ENCODE data around the gene CSNK2A1.

Gene CSNK2A1

DNA sequence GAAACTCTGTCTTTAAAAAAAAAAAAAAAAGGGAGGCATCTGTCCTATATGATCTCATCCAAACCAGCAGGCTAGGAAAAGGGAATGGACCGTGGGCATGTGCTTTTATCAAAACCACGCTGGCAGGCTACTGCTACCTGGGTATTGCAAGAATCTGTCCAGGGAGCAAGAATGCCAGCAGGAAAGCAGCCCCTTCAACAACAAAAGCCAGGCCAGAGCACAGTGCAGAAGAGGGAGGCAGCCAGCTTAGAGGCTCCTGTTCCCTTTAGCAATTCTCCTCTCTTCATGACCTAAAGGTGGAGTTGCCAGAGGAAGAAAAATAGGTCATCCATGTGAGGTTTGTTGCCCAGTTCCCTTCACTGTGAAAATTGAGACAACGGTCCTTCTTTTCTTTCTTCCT is 99.5 kb downstream of the CSNK2A1 start:
- TF ChIP-seq NFIC (IDR thresholded peaks at IDR 0.05) (no peak), CEBPB (IDR thresholded peaks at IDR 0.05) (no peak), TCF12 (IDR thresholded peaks at IDR 0.05; ENCODE audit: low read depth) (no peak), TAF1 (IDR thresholded peaks at IDR 0.05; ENCODE audit: low read depth) (no peak), EP300 (IDR thresholded peaks at IDR 0.05; ENCODE audit: borderline replicate concordance) (no peak), TEAD4 (IDR thresholded peaks at IDR 0.05) (no peak), FOXM1 (IDR thresholded peaks at IDR 0.05; ENCODE audit: borderline replicate concordance, low read depth) (no peak), EGR1 (IDR thresholded peaks at IDR 0.05) (no peak), CREB1 (IDR thresholded peaks at IDR 0.05; ENCODE audit: low read depth) (no peak), ZBTB7A (IDR thresholded peaks at IDR 0.05; ENCODE audit: low read depth) (no peak), YY1 (IDR thresholded peaks at IDR 0.05; ENCODE audit: low read depth) (no peak), RAD21 (IDR thresholded peaks at IDR 0.05; ENCODE audit: low read depth) (no peak)
- TF ChIP-seq, protein P1, sequence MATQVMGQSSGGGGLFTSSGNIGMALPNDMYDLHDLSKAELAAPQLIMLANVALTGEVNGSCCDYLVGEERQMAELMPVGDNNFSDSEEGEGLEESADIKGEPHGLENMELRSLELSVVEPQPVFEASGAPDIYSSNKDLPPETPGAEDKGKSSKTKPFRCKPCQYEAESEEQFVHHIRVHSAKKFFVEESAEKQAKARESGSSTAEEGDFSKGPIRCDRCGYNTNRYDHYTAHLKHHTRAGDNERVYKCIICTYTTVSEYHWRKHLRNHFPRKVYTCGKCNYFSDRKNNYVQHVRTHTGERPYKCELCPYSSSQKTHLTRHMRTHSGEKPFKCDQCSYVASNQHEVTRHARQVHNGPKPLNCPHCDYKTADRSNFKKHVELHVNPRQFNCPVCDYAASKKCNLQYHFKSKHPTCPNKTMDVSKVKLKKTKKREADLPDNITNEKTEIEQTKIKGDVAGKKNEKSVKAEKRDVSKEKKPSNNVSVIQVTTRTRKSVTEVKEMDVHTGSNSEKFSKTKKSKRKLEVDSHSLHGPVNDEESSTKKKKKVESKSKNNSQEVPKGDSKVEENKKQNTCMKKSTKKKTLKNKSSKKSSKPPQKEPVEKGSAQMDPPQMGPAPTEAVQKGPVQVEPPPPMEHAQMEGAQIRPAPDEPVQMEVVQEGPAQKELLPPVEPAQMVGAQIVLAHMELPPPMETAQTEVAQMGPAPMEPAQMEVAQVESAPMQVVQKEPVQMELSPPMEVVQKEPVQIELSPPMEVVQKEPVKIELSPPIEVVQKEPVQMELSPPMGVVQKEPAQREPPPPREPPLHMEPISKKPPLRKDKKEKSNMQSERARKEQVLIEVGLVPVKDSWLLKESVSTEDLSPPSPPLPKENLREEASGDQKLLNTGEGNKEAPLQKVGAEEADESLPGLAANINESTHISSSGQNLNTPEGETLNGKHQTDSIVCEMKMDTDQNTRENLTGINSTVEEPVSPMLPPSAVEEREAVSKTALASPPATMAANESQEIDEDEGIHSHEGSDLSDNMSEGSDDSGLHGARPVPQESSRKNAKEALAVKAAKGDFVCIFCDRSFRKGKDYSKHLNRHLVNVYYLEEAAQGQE (IDR thresholded peaks at IDR 0.05; ENCODE audit: low read depth): no peak
- TF ChIP-seq, protein P2, sequence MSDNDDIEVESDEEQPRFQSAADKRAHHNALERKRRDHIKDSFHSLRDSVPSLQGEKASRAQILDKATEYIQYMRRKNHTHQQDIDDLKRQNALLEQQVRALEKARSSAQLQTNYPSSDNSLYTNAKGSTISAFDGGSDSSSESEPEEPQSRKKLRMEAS (IDR thresholded peaks at IDR 0.05): no peak
- TF ChIP-seq, protein P3, sequence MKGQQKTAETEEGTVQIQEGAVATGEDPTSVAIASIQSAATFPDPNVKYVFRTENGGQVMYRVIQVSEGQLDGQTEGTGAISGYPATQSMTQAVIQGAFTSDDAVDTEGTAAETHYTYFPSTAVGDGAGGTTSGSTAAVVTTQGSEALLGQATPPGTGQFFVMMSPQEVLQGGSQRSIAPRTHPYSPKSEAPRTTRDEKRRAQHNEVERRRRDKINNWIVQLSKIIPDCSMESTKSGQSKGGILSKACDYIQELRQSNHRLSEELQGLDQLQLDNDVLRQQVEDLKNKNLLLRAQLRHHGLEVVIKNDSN (IDR thresholded peaks at IDR 0.05): no peak

DNA sequence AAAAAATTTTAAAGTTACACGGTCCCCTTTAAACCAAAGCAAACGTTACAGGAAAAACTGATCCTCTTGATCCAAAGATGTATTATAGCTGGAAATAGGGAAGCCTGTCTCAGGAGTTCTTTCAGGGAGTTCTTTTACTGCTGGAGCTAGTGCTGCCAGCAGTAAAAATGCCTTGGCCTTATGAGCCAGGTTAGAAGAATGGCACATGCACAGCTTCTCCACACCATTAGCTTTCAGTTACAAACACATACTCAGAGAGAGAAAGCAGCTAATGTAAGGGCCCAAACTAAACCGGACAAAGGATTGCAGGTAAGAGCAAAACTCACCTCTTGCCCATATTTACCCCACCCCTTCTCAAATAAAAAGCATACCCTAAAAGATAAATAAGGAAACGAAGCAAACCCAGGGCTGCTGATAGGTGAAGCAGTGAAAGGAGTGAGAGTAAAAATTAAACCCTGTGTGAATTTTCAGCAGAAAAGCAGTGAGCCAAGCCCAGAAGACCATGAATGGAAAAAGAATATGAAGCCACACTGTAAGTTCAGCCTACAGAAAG is 100.3 kb downstream of the CSNK2A1 start:
- TF ChIP-seq RAD21 (IDR thresholded peaks at IDR 0.05; ENCODE audit: low read depth) (no peak), TAF1 (IDR thresholded peaks at IDR 0.05; ENCODE audit: low read depth) (no peak), ZBTB7A (IDR thresholded peaks at IDR 0.05; ENCODE audit: low read depth) (no peak), TEAD4 (IDR thresholded peaks at IDR 0.05) (no peak), NFIC (IDR thresholded peaks at IDR 0.05) (no peak), YY1 (IDR thresholded peaks at IDR 0.05; ENCODE audit: low read depth) (no peak), CREB1 (IDR thresholded peaks at IDR 0.05; ENCODE audit: low read depth) (no peak)
- TF ChIP-seq, protein P3 (IDR thresholded peaks at IDR 0.05): no peak
- TF ChIP-seq, protein P2 (IDR thresholded peaks at IDR 0.05): no peak
- TF ChIP-seq, protein P1 (IDR thresholded peaks at IDR 0.05; ENCODE audit: low read depth): no peak

DNA sequence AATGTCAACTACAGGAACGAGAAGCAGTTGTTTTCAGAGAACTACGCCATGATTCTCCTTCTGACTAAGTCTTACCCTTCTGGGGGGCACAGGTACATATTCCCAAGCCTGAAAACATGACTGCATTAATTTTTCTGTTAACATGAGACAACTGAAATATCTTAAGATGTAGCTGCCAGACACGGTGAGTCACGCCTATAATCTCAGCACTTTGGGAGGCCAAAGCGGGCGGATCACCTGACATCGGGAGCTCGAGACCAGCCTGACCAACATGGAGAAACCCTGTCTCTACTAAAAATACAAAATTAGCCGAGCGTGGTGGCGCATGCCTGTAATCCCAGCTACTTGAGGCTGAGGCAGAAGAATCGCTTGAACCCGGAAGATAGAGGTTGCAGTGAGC is 103.0 kb downstream of the CSNK2A1 start:
- no peak for TF ChIP-seq CEBPB (IDR thresholded peaks at IDR 0.05)
- no peak for TF ChIP-seq TEAD4 (IDR thresholded peaks at IDR 0.05)
- no peak for TF ChIP-seq CREB1 (IDR thresholded peaks at IDR 0.05; ENCODE audit: low read depth)
- TF ChIP-seq, protein P1 (IDR thresholded peaks at IDR 0.05; ENCODE audit: low read depth): no peak
- TF ChIP-seq ZBTB7A (IDR thresholded peaks at IDR 0.05; ENCODE audit: low read depth): no peak
- TF ChIP-seq, protein P3 (IDR thresholded peaks at IDR 0.05): no peak

DNA sequence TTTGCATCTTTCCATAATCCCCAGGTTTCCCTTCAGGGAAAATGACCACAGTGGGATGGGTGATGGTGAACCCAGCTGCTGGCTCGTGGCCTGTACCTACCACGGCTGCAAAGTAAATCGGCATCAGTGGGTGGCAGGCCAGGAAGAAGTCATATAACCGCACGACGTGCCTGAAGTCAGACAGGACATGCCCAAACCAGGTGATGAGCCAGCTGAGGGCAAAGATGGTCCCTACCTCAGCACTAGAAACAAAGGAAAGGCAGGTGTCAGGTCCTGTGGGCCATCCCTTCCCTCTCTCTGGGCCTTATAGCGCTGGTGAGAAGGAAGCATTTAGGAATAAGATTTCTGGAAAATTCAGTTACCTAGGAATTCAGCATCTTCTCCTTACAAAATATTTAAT is 103.4 kb downstream of the CSNK2A1 start:
- no peak for TF ChIP-seq TAF1 (IDR thresholded peaks at IDR 0.05; ENCODE audit: low read depth)
- no peak for TF ChIP-seq YY1 (IDR thresholded peaks at IDR 0.05; ENCODE audit: low read depth)
- no peak for TF ChIP-seq TCF12 (IDR thresholded peaks at IDR 0.05; ENCODE audit: low read depth)
- TF ChIP-seq CREB1 (IDR thresholded peaks at IDR 0.05; ENCODE audit: low read depth): no peak
- no peak for TF ChIP-seq RAD21 (IDR thresholded peaks at IDR 0.05; ENCODE audit: low read depth)
- TF ChIP-seq FOXM1 (IDR thresholded peaks at IDR 0.05; ENCODE audit: borderline replicate concordance, low read depth): no peak
- TF ChIP-seq, protein P1 (IDR thresholded peaks at IDR 0.05; ENCODE audit: low read depth): no peak
- TF ChIP-seq EP300 (IDR thresholded peaks at IDR 0.05; ENCODE audit: borderline replicate concordance): no peak
- TF ChIP-seq, protein P2 (IDR thresholded peaks at IDR 0.05): no peak
- no peak for TF ChIP-seq CEBPB (IDR thresholded peaks at IDR 0.05)
- TF ChIP-seq NFIC (IDR thresholded peaks at IDR 0.05): no peak
- no peak for TF ChIP-seq ZBTB7A (IDR thresholded peaks at IDR 0.05; ENCODE audit: low read depth)
- TF ChIP-seq TEAD4 (IDR thresholded peaks at IDR 0.05): no peak
- TF ChIP-seq, protein P3 (IDR thresholded peaks at IDR 0.05): no peak
- TF ChIP-seq EGR1 (IDR thresholded peaks at IDR 0.05): no peak

Measured in Ishikawa (cell line).